ENCODE results near the gene ASIC3.
"Not testable (repeated sequence)": the region's sequence is repeated elsewhere in the genome, so short reads cannot be mapped to it uniquely, and the experiment has no call there.

ASIC3 gene

DNA sequence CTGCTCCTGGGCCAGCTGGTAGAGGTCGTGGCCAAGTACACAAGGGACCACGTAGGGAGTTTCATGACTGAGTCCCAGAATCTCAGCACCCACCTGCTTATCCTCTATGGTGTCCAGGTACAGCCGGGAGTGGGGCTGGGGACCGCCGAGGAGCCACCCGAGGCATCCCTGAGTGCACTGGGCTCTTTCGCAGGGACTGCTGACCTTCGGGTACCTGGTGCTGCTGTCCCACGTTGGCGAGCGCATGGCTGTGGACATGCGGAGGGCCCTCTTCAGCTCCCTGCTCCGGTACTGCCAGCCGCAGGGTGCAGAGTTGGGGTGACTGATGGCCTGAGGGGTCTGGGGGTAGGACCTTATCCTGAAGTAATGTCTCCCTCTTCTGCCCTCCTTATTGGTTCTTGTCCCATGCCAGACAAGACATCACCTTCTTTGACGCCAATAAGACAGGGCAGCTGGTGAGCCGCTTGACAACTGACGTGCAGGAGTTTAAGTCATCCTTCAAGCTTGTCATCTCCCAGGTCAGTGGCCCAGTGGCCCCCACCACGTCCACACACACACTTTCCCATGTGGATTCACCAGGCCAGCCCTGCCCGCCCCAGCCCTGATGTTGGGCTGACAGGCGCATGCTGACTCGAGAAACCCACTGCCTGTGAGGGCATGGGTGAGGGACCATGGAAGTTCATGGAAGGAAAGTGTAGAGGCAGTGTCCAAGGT, 13.9 kb upstream of the ASIC3 start:
- DNase-seq, result no peak

DNA sequence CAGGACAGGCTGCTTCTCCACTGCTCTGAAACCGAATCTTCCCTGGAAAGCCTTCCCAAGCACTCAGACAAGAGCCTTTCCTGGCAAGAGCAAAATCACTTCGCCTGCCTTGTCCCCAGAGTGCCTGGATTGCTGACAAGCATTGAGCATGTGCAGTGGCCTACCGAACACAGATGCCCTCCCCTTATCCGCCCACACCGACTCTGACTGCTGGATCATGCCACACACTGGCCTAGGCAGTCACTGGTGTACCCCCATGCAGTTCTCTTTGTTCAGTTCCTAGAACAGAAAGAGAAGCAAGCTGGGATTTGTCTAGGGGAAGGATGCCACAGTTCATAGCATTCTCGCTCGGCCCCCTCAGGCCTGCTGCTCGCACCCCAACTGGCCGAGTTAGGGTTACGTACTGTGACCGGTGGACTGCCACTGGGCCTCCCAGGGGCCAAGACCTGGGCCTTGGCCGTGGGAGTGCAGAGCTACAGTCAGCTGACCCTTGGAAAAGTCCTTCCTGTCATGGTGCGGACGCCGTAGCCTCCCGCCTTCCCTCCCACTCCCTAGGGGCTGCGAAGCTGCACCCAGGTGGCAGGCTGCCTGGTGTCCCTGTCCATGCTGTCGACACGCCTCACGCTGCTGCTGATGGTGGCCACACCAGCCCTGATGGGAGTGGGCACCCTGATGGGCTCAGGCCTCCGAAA, 13.2 kb upstream of the ASIC3 start:
- DNase-seq, result no peak

- no peak for DNase-seq
These were observed 12.4 kb upstream of the ASIC3 start for GRCh38 chr7:151035902-151036301.

DNA sequence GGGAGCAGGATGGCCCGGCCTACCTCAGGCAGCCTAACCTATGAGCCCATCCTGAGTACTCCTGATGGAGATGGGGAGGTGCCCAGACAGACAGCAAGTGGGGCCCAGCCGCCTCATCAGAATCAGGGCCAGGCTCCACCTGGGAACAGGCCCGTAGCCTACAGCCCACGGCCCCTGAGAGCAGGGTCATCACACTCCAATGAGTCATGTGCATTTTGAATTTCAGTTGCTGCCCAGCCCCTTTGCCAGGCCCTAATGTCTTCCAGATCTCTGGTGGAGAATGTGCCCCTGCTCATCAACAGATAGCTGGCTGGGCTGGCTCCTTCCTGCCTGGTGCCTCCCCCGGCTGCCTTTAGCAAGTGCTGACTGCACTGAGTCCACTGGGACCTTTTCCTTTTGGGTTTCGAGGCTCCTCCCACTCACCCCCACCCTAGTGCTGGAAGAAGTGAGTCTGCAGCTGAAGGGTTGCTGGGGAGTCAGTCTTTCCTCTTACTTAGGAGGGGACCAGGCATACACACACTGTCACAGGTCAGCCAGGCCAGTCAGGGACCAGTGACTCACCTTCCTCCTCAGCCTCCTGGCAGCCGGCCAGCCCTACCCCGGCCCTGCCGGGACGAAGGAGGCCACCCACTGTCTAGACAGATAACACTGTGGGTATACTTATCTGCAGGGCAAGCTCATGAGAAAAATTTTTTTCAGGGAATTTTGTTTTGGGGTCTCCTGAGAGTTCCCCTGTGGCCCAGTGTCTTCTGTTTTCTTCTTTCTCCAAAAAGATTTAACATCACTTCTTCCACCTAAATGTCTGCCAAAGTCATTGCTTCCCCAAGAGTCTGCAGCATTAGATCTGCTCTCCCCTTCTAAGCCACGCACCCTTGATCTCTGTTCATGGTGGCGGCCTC, 9.1 kb upstream of the ASIC3 start:
- DNase-seq, result no peak

- DNase-seq, result no peak
These were observed 8.3 kb upstream of the ASIC3 start for GRCh38 chr7:151039850-151040548.

- no peak for DNase-seq
These were observed 7.5 kb upstream of the ASIC3 start for GRCh38 chr7:151040616-151041375.

GRCh38 chr7:151043449-151043848, 4.9 kb upstream of the ASIC3 start:
- not testable (repeated sequence) for DNase-seq

DNA sequence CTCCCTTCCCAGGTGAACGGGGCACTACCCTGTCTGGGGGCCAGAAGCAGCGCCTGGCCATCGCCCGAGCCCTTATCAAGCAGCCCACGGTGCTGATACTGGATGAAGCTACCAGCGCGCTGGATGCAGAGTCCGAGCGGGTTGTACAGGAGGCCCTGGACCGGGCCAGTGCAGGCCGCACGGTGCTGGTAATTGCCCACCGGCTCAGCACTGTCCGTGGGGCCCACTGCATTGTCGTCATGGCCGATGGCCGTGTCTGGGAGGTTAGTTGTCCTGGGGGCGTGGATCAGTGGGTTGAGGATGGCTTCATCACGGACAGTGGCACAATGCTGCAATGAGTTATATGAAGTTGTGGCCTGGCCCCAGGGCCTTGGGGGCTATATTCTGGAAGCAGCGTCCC, 4.4 kb upstream of the ASIC3 start:
- no peak for DNase-seq

GRCh38 chr7:151045262-151045661, 3.1 kb upstream of the ASIC3 start:
- no peak for DNase-seq

DNA sequence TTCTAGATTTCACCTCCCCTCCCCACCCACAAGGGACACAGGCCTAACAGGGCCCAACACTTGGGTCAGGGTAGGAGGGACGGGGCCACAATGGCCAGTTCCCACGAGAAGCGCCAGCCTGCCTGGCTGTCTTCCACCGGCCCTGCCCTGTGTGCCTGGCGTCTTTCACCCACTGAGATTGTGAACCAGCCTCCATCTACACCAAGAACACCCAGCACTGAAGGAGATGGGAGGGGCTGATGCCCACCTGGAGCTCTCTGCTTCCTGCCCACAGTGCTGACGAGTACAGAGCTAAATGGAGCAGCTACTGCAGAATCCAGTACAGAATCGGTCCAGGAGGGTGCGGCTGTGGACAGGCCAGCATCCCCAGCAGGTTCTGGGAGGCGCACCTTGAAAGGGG, 2.4 kb upstream of the ASIC3 start:
- DNase-seq, result no peak

DNA sequence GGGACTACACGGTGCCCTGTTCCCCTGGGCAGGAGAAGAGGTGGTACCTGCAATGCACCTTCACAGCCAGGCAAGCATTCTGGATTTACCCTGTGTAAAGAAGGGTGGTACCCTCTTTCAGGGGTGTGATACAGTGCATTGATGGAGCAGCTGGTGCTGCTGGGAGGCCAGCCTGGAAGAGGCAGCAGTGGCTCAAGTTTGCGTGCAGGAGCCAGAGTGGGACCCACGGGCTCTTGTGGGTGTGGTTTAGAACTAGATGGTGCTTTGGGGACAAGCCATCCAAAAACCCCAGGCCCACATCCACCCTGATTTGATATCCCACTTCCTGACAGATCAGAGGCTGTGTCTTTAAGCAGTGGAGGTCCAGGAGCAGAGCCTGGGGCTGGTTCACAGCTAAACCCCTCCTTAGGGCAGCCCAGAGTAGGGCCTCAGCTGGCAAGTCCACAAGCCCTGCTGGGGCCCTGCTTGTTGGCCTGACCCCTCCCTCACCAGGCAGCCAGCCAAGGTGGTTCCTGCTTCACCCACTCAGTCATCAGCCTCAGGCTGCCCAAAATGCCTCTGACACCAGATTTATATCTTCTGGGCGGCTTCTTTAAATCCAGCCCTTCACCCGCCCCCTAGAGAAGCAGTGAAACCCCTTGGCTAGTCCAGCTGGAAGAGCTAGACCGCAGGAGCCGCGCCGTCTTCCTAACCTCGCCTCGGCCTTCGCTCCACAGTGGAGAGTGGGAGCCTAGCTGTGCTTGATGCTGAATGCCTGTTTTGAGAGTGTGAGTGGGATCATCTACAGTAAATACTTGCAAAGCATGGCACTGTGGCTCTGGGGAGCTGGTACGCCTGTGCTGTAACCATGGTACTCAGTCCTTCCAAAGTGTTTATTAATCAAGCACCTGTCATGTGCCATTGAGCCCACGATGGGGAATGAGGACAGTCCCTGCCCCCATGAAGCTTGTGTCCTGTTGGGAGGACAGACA, 1.4 kb upstream of the ASIC3 start:
- DNase-seq, result no peak

DNA sequence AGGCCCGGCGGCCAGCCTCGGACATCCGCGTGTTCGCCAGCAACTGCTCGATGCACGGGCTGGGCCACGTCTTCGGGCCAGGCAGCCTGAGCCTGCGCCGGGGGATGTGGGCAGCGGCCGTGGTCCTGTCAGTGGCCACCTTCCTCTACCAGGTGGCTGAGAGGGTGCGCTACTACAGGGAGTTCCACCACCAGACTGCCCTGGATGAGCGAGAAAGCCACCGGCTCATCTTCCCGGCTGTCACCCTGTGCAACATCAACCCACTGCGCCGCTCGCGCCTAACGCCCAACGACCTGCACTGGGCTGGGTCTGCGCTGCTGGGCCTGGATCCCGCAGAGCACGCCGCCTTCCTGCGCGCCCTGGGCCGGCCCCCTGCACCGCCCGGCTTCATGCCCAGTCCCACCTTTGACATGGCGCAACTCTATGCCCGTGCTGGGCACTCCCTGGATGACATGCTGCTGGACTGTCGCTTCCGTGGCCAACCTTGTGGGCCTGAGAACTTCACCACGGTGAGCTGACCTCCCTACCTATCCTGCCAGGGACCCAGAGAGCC, 656 bp downstream of the ASIC3 start:
- DNase-seq, result no peak

DNA sequence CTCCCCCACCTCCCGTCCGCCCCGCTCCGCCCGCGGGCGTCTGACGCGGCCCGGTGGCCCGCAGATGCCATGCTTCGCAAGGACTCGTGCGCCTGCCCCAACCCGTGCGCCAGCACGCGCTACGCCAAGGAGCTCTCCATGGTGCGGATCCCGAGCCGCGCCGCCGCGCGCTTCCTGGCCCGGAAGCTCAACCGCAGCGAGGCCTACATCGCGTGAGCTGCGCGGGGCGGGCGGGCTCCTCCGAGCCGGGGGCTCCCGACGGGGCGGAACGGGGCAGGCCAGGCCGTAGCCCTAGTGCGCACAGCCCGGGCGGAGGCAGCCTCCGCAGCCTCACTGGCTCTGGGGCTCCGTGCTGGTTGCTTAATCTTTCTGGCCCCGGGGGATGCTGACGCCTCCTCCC, 2.8 kb downstream of the ASIC3 start:
- DNase-seq, result no peak

GRCh38 chr7:151053096-151053495, 4.8 kb downstream of the ASIC3 start:
- no peak for DNase-seq

DNA sequence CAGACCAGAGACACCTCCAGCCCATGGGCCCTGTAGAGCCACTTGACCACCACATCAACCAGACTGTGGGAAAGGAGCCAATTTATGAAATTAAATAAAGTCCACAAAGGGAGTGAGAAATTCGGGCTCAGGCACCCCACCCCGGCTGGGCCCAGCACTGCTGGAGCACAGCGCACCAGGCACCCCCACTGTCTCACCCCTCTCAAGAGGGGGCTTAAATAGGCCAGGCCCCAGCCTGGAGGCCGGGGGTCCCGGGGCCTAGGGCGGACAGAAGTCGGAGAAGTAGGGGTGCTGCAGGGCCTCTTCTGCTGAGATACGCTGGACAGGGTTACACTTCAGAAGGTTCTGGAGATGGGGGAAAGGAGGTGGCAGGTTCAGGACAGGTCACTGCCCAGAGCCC, 5.4 kb downstream of the ASIC3 start:
- no peak for DNase-seq

DNA sequence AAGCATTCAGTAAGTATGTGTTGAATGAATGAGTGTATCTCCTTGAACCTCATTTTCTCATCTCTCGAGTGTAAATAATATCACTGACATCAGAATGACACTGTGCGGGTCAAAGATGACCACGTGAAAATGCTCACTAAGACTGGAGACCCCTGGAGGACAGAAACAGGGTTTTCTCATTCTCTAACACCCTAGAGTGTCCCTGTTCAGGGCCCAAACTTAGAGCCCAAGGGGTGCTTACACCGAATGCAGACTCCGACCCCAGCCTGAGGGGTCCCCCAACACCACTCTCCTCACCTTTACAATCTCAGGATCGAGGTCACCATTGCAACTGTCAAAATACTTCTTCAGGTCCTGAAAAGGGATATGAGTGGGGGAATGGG, 7.9 kb downstream of the ASIC3 start:
- DNase-seq, result no peak

GRCh38 chr7:151056666-151057505, 8.6 kb downstream of the ASIC3 start:
- DNase-seq, result no peak

GRCh38 chr7:151057506-151057988, 9.2 kb downstream of the ASIC3 start, which contains the start of gene CDK5:
Gene CDK5 (minus strand): TSS chr7:151057897. CDS start chr7:151057848, 49 bp downstream.
- no peak for DNase-seq

GRCh38 chr7:151057989-151058780, 9.9 kb downstream of the ASIC3 start:
- DNase-seq, result peak; percentile 99

Measured in NCI-H526 treated with DMSO at 0.1 percent for 48 hours (cell line).